Measurements from ENCODE around the gene TAB3. TPM values are rescaled to one million over a fixed set of nuclear protein-coding genes. Genes with fewer than 3 reads are reported as not detected.

TAB3 gene
- total and polyA plus RNA-seq, 12 donors = 7.0 to 44.6 (median 22.1) TPM

DNA sequence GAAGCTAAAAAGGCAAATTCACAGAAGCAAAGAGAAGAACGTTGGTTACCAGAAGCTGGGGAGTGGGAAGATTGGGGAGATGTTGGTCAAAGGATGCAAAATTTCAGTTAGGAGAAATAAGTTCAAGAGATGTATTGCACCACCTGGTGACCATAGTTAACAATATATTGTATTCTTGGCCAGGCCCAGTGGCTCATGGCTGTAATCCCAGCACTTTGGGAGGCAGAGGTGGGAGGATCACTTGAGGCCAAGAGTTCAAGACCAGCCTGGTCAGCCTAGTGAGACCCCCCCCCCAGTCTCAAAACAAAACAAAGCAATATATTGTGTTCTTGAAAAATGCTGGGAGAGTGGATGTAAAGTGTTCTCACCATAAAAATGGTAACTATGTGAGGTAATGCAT lies 67.9 kb downstream of the TAB3 start:
- Histone ChIP-seq H3K36me3 (replicated peaks in 1 of 2) (no peaks in the 10 kb centered on the region), H3K4me1 (replicated peaks in 1 of 2) (no peaks in the 10 kb centered on the region), H3K27me3 (peaks cover 7% of the 10 kb centered on the region), H3K4me3 (no peak overlapping the region), H3K9me3 (replicated peaks in 1 of 3) (no peaks in the 10 kb centered on the region), H3K27ac (no peak overlapping the region)
- intact Hi-C loops (cut with DNase I) = no loop called here
- TF ChIP-seq, protein P1, sequence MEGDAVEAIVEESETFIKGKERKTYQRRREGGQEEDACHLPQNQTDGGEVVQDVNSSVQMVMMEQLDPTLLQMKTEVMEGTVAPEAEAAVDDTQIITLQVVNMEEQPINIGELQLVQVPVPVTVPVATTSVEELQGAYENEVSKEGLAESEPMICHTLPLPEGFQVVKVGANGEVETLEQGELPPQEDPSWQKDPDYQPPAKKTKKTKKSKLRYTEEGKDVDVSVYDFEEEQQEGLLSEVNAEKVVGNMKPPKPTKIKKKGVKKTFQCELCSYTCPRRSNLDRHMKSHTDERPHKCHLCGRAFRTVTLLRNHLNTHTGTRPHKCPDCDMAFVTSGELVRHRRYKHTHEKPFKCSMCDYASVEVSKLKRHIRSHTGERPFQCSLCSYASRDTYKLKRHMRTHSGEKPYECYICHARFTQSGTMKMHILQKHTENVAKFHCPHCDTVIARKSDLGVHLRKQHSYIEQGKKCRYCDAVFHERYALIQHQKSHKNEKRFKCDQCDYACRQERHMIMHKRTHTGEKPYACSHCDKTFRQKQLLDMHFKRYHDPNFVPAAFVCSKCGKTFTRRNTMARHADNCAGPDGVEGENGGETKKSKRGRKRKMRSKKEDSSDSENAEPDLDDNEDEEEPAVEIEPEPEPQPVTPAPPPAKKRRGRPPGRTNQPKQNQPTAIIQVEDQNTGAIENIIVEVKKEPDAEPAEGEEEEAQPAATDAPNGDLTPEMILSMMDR (IDR thresholded peaks at IDR 0.05) = no peak
- no peak for TF ChIP-seq POLR2A (IDR thresholded peaks at IDR 0.05)
- 47 to 62% (median 57%) methylated on average over 1 of the region's 1 CpG for WGBS, 4 donors
- no peak for DNase-seq

DNA sequence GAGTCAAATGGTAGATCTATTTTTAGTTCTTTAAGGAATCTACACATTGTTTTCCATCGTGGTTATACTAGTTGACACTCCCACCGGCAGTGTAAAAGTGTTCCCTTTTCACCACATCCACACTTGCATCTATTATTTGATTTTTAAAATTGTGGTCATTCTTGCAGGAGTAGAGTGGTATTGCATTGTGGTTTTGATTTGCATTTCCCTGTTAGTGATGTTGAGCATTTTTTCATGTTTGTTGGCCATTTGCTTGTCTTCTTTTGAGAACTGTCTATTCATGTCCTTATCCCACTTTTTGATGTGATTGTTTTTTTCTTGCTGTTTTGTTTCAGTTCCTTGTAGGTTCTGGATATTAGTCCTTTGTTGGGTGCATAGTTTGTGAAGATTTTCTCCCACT lies 70.0 kb downstream of the TAB3 start:
- no peak for TF ChIP-seq POLR2A (IDR thresholded peaks at IDR 0.05)
- TF ChIP-seq, protein P1 (IDR thresholded peaks at IDR 0.05) = no peak
- Histone ChIP-seq H3K27ac (no peak overlapping the region), H3K27me3 (peaks cover 7% of the 10 kb centered on the region), H3K9me3 (replicated peaks in 1 of 3) (no peaks in the 10 kb centered on the region), H3K36me3 (replicated peaks in 1 of 2) (no peaks in the 10 kb centered on the region), H3K4me3 (no peak overlapping the region), H3K4me1 (replicated peaks in 1 of 2) (no peaks in the 10 kb centered on the region)
- DNase-seq = no peak
- WGBS, 4 donors = 45 to 74% (median 59%) methylated on average over 2 of the region's 2 CpGs
- intact Hi-C loops (cut with DNase I) = no loop called here

DNA sequence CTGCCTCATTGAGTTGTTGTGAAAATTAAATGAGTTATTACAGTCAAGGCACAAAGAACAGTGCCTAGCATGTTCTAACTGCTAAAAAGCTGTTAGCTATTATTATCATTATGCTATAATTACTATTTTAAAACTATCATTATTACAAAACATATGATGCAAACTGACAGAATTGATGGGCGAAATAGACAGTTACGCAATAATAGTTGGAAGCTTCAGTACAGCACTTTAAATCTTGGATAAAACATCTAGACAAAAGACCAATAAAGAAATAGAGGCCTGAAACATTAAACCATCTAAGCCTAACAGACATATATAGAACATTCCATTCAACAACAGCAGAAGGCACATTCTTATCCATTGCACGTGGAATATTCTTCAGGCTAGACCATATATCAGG lies 73.0 kb downstream of the TAB3 start:
- Histone ChIP-seq H3K27me3 (peaks cover 15% of the 10 kb centered on the region), H3K36me3 (replicated peaks in 1 of 2) (no peaks in the 10 kb centered on the region), H3K4me1 (replicated peaks in 1 of 2) (no peaks in the 10 kb centered on the region), H3K27ac (no peak overlapping the region), H3K9me3 (replicated peaks in 1 of 3) (no peaks in the 10 kb centered on the region), H3K4me3 (no peak overlapping the region)
- TF ChIP-seq, protein P1 (IDR thresholded peaks at IDR 0.05) = no peak
- no peak for TF ChIP-seq POLR2A (IDR thresholded peaks at IDR 0.05)
- 78 to 82% (median 82%) methylated on average over 3 of the region's 3 CpGs for WGBS, 4 donors
- intact Hi-C loops (cut with DNase I) = no loop called here
- no peak for DNase-seq

DNA sequence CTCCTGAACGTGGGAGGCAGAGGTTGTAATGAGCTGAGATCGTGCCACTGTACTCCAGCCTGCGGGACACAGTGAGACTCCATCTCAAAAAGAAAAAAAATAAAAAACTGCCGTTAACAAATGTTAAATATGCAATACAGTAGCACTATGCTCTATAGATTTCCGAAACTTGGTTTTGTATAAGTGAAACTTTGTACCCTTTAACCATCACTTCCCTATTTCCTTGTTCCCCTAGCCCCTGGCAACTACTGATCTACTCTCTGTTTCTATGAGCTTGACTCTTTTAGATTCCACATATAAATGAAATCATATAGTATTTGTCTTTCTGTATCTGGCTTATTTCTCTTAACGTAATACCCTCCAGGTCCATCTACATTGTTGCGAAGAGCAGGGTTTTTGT lies 74.1 kb downstream of the TAB3 start:
- no peak for DNase-seq
- Histone ChIP-seq H3K4me1 (replicated peaks in 1 of 2) (no peaks in the 10 kb centered on the region), H3K9me3 (replicated peaks in 1 of 3) (no peaks in the 10 kb centered on the region), H3K27ac (no peak overlapping the region), H3K36me3 (replicated peaks in 1 of 2) (no peaks in the 10 kb centered on the region), H3K4me3 (no peak overlapping the region), H3K27me3 (peaks cover 8% of the 10 kb centered on the region)
- TF ChIP-seq POLR2A (IDR thresholded peaks at IDR 0.05) = no peak
- TF ChIP-seq, protein P1 (IDR thresholded peaks at IDR 0.05) = no peak
- intact Hi-C loops (cut with DNase I) = no loop called here
- 69 to 84% (median 79%) methylated on average over 5 to 7 of the region's 7 CpGs for WGBS, 4 donors

All from adrenal gland (tissue), 12 donors.